GM19397 (cell line): Measurements from ENCODE around the gene SGO1.
"Not testable (repeated sequence)": the region's sequence is repeated elsewhere in the genome, so short reads cannot be mapped to it uniquely, and the experiment has no call there.

Experiments used
- ATAC-seq: cut with Tn5 transposase; IDR thresholded peaks from one replicate; pipeline ENCODE4 v1.9.1; 2021; ENCODE audit warnings: mild to moderate bottlenecking, moderate library complexity; ENCODE audit not compliant: unreplicated experiment

SGO1 gene

DNA sequence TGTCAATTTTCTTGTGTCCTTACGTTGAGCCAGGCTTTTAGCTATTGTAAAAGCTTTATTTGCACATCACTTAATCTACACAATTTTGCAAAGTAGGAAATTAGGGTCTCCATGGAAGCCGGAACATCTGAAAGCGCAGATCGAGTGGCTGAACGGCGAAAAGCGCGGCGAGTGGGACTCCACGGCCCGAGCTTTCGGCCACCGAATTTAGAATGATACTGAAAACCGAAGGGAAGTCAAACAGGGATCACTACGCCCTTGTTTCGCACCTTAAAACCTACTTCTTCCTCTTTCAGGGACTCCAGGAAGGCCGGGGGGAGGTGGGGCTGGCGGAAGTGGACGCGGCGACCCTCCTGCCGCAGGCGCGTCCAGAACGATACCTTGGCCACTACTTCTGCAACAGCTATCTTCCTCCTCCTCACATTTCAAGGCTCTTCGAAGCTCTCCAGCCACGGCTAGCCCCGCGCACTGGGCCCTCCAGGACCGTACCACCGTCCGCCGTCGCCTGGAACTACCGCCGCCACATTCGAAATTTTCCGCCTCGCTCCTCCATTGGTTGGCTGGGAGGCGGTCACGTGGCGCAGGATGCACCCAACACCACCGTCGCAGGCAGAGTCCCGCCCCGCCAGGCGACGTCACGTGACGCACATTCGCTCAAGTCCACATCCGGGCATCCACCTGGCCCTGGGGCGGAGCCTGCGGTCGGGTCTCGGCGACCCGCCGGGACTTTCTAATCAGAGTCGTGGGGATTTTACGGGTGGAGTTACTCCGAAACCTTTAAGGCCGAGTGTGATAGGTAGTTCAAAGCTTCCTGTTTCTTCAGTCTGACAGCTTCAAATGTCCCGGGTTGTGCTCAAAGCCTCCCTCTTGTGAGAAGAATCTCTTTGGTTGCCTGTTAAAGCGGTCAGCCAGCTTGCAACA, at the start of gene SGO1:
Gene SGO1, minus strand, starts transcription at position 528 of the 921 bp plus-strand sequence. CDS start 2,179 bp downstream, outside the sequence.
- peak; percentile 98 for ATAC-seq

DNA sequence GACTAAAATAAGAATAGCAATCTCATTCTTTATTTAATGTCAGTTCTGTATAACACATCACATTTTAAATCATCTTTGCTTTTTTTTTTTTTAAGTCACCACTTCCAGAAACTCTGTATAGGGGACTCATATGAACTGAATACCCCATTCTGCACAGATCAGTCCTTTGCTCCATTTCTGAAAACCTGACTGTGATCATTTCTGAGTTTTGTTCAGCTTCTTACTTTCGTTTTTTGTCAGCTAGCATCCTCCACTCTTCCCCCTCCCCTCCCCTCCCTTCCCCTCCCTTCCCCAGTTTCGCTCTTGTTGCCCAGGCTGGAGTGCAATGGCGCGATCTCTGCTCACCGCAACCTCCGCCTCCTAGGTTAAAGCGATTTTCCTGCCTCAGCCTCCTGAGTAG, 49.8 kb upstream of the SGO1 start:
- no peak for ATAC-seq

DNA sequence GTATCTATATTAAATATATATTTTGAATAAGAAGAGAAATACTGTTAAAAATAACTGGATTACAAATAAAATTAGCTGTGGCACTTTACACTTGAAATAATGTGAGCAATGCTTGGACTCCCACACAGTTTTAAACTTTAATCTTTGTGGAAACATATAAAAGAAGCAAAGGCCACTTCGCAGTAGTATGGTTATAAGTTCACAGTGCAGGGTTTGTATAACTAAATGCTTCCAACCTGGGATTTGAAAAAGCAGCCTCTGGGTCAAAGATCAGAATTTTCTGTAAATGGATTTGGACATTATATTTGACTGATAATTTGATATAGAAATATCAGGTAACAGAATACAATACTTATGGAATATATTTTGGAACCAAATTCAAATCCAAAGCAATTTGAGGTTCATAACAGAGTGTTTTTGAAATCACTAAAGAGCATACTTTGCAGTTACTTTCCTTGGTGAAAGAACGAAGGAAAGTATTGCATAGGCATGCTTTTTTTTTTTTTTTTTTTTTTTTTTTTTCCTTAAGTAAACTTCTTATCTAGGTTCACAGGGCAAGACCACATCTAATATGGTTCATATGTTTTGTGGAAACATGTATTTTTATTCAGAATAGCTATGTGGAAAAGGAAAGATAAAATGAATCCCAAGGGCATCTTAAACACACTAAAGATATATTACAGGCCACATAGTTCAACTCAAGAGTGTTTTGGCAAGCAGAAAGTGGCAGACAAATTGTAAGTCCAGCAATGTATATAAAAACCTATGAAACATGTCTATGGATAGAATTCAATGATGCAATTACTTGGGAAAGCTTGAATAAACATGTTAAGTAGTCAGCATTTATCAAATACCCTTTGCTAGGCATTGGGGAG, 47.1 kb upstream of the SGO1 start:
- no peak for ATAC-seq

DNA sequence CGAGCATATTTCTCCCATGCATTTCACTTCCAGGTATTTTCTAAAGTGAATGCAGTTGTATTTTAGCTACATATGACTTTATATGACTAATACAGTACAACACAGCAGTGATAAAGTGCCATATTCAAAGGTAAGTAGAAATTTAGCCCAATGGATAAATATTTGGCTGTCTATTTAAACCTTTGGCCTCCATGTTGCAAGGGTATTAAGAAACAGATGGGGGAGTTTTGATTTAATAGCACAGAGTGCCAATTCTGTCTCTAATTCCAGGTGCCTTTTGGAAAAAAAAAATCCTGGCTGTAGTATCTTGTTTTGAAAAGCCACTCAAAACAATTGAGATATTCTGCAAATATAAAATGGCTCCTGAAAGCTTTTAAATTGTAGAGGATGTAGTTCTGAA, 44.9 kb upstream of the SGO1 start:
- no peak for ATAC-seq

DNA sequence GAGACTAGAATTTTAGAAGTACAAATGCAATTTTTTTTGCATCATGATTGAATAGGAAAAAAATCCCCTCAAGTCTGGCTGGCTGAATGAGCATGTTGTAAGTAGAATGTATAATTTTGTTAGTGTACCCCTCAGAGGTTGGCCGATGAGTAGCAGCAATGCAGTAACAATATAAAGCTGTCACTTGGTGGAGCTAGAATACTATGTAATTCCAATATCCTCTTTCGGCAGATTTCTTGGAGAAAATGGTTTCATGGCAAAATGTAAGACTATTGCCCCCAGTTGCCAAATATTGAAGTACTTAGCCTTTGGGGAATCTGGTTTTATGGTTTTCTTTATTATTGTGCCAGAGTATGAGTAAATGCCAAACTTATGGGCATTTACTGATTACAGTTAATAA, 39.8 kb upstream of the SGO1 start:
- ATAC-seq, result no peak

GRCh38 chr3:20222274-20222673, 36.3 kb upstream of the SGO1 start:
- ATAC-seq, result no peak

- no peak for ATAC-seq
Observed at GRCh38 chr3:20218215-20218614, 32.2 kb upstream of the SGO1 start.

DNA sequence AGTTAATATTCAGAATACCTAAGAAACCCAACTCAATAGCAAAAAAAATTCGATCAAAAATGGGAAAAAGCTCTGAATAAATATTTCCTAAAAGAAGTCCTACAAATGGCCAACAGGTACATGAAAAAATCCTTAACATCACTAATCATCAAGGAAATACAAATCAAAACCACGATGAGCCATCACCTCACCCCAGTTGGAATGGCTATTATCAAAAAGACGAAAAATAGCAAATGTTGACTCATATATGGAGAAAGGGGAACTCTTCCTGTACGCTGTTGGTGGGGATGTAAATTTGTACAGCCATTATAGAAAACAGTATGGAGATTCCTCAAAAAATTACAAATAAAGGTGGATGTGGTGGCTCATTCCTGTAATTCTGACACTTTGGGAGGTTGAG, 29.6 kb upstream of the SGO1 start:
- no peak for ATAC-seq

GRCh38 chr3:20213491-20213890, 27.5 kb upstream of the SGO1 start:
- ATAC-seq, result not testable (repeated sequence)

DNA sequence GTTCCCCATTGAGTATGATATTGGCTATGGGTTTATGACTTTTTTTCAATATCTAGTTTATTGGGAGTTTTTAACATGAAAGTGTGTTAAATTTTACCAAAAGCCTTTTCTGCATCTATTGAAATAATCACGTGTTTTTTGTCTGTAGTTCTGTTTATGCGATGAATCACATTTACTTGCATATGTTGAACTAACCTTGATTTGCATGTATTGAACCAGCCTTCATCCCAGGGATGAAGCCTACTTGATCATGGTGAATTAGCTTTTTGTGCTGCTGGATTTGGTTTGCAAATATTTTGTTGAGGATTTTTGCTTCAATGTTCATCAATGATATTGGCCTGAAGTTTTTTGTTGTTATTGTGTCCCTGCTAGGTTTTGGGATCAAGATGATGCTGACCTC, 21.9 kb upstream of the SGO1 start:
- not testable (repeated sequence) for ATAC-seq

- not testable (repeated sequence) for ATAC-seq
Observed at GRCh38 chr3:20205898-20206297, 19.9 kb upstream of the SGO1 start.

DNA sequence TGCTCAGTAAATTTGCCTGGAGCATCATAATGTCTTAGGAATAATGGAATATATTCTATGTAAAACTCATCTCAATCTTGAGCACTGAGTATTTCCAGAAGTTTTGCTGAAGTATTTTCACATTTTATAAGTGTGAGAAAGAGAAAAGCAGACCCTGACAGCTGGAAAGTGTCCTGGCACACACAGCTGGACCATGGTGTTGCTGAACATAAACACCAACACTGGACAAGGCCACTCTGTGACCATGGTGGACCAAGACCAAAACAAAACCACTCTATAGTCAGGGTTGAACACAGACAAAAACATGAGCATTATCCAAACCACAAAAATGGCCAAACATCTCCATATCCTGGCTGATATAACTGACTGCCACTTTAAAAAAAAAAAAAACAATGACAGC, 15.1 kb upstream of the SGO1 start:
- ATAC-seq, result no peak

DNA sequence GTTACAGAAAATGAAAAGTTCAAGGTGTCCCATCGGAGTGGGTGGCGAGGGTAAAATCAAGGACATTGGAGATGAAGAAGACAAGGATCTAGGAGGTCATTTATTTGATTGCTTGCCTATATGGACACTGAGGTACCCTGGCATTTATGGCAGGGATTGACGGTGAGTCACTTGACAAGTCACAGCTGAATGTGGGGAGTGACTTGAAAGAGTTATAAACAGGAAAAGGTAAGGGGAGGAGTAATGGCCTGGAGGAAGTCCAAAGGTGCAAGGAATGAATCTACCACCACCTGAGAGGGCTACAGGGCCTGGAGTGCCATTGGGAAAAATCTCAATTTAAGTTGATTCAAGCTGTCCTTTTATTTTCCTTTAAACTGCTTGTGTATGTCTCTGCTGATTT, 11.8 kb upstream of the SGO1 start:
- no peak for ATAC-seq

DNA sequence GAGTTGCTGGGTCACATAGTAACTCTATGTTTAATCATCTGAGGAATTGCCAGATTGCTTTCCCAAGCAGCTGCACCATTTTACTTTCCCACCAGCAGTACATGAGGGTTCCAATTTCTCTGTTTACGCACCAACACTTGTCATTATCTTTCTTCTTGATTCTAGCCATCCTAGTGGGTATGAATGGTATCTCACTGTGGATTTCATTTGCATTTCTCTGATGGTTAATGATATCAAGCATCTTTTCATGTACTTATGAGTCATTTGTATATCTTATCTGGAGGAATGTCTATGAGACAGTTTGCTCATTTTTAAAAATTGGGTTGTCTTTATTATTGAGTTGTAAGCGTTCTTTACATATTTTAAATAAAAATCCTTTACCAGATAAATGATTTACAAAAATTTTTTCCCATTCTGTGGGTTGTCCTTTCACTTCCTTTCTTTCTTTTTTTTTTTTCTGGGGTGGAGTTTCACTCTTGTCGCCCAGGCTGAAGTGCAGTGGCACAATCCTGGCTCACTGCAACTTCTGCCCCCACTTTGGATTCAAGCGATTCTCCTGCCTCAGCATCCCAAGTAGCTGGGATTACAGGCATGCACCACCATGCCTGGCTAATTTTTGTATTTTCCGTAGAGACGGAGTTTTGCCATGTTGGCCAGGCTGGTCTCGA, 8.9 kb upstream of the SGO1 start:
- ATAC-seq, result no peak

DNA sequence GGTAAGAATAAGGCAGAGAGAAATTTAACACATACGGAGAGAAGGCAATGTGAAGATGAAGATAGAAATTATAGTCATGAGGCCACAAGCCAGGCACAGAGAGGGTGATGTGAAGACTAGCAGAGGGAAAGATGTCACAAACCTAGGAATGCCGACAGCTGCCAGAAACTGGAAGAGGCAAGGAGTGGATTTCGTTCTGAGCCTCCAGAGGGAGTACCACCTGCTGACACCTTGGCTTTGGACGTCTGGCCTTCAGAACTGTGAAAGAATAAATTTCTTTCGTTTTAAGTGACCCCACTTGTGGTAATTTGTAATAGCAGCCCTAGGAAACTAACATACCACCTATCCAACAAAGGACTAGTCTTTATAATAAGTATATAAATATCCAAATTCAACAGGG, 5.0 kb upstream of the SGO1 start:
- ATAC-seq, result no peak

DNA sequence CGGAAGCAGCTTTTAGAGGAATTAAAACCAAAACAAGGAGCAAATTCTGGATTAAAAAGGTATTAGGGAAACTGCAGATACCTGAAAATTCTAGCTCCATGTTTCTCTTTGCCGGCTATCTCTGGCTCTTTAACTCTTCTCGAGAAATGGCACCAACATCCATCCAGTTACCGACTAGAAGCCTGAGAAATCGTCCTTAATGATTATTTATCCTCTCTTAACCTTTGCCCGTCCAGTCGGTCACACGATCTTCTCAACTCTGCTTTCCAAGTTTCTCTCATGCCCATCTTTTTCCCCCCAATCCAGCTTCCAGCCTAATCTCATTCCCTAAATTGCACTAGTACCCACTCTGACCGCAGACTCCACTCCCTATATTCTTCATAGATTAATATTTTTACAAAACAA, 596 bp upstream of the SGO1 start:
- peak; percentile 2 for ATAC-seq

- peak; percentile 2 for ATAC-seq
Observed at GRCh38 chr3:20185331-20185678, 701 bp downstream of the SGO1 start.

DNA sequence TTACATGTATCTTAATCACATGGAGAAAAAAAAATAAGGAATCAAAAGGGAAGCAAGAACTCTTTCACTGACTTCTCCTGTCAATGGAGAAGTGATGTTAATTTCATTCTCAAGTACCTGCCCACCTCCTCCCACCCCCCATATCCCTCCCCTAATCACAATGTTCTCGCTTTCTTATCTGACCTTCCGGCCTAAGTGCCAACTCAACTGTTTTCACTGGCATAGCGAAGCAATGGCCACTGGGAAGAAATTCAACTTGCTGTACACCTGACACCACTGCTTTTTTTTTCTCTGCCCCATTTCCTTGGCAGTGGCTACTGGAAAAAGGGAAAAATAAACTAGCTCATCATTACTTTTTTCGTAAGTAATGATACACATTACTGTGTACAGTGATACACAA, 3.8 kb downstream of the SGO1 start:
- ATAC-seq, result no peak

GRCh38 chr3:20181276-20181675, 4.7 kb downstream of the SGO1 start:
- ATAC-seq, result no peak

GRCh38 chr3:20173844-20174410, 12.1 kb downstream of the SGO1 start:
- ATAC-seq, result no peak

DNA sequence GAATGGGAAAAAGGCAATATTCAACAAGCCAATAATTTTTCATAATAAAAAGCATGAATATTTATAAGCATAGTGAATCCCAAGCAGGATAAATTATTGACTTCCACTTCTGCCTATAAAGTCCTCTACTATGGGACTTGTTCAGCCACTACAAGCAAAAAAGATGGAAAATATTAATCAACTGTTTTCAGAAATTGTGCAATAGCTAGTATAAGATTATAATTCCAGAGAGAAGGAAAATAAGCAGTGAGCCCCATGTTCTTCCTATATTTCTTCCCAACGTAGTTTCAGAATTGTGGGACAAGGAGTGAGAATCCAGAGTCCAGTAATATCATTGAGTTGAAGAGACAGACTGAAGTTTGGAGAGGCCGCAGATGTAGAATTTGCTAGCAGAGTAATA, 24.3 kb downstream of the SGO1 start:
- no peak for ATAC-seq
